ENCODE data around the gene ALG3.

The ALG3 gene

DNA sequence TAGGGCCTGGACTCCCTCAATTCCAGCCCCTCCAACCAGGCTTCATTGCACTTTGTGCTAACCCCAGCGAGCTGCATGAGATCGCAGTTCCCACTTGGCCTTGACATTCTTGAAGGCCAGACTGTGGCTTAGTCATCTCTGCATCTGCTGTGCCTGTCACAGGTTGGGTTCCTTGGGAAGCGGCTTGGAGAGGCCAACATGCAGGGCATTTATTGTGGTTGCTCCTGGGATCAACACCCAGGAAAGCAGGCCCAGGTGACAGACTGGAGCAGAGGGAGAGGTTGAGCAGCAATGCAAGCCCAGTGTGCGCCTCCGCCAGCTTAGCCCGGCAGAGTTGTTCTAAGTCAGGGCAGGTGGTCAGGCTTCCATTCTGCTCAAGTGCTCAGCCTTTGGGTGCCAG, 52.2 kb downstream of the ALG3 start:
- DNase-seq (ENCODE audit: low read depth in 3 of 3): no peak

DNA sequence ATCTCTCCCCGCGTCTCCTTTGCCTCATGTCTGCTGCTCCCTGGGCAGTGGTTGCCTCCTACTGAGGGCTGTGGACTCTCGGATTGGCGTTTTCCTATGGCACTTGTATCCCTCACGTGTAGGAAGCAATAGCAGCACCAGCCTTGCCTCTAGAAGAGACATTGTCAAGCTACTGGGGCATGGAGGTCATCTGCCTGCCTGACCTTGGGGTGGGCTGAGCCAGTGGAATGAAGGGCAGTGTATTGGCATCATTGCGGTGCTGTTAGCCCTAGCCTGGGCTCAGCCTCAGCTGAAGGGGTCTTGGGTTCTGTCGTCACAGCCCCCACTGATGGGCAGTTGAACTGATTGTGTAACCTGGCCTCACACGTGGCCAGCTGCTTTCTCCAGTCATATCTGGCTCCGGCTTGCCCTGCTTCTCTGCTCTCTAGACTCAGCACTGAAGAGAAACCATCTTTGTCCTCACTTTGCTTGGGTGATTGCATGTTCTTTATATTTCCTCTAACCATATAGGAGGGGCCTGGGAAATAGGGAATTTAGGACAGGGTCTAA, 54.7 kb downstream of the ALG3 start:
- DNase-seq (ENCODE audit: low read depth in 3 of 3): no peak

DNA sequence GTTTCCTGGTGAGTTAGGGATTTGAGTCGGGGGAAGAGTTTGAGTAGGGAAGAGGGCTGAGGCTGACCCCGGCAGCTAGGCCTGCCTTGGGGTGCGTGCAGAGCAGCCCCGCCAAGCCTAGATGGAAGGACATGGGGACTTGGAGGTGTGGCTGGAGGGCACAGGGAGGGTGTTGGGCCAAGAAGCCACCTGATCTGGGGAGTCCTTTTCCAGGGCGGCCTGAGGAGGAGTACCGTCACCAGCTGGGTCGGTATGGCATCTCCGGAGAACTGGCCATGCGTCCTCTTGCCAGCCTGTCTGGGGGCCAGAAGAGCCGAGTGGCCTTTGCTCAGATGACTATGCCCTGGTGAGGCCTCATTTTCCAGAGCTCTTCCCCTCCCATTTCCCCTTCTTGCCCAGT, 55.9 kb downstream of the ALG3 start:
- no peak for DNase-seq (ENCODE audit: low read depth in 3 of 3)
